Measurements from ENCODE around the gene TBC1D32. TPM values are rescaled to one million over a fixed set of nuclear protein-coding genes. Genes with fewer than 3 reads are reported as not detected.
"Not testable (repeated sequence)": the region's sequence is repeated elsewhere in the genome, so short reads cannot be mapped to it uniquely, and the experiment has no call there.

Gene TBC1D32
- total RNA-seq, 2 experiments from 2014 or later, result 4.6 to 6.7 TPM

DNA sequence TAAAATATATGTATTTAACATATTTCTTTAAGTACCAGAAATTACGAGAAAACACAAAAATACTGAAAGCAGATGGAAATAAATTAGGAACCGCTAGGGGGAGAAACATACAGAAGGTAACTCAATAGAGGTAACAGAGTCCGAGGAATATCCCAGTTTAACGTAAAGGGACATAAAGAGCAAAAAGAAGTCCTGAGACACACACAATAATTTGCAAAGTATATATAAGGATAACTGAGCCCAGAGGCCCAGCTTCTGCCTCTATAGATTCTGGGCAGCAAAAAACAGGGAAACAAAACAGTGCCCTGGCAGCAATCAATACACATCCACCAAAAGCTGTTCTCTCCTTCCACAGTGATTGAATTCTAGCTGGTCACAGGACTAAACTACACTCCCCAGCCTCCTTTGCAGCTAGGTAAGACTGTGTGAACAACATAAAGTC, 15.1 kb downstream of the TBC1D32 start:
- CTCF ChIA-PET, result interaction anchor here (0.6 to 1.5 kb wide), 3 partner anchors 14 to 525 kb away, joined by 4 to 5 read pairs (median 4); partner anchors contain the start of gene TBC1D32
- H3K4me1 Mint-ChIP-seq (ENCODE audit: low read depth), result peaks cover 7% of the 10 kb centered on the region
- H3K27ac Mint-ChIP-seq, result no peak overlapping the region
- no peaks in the 10 kb centered on the region for H3K9me3 Mint-ChIP-seq
- no peak overlapping the region for H3K4me3 Mint-ChIP-seq
- no peak for DNase-seq
- POLR2A ChIA-PET, result no interaction called here
- peaks cover 14% of the 10 kb centered on the region for H3K36me3 Mint-ChIP-seq
- intact Hi-C loops (cut with micrococcal nuclease), result no loop called here
- H3K27me3 Mint-ChIP-seq, result no peaks in the 10 kb centered on the region

DNA sequence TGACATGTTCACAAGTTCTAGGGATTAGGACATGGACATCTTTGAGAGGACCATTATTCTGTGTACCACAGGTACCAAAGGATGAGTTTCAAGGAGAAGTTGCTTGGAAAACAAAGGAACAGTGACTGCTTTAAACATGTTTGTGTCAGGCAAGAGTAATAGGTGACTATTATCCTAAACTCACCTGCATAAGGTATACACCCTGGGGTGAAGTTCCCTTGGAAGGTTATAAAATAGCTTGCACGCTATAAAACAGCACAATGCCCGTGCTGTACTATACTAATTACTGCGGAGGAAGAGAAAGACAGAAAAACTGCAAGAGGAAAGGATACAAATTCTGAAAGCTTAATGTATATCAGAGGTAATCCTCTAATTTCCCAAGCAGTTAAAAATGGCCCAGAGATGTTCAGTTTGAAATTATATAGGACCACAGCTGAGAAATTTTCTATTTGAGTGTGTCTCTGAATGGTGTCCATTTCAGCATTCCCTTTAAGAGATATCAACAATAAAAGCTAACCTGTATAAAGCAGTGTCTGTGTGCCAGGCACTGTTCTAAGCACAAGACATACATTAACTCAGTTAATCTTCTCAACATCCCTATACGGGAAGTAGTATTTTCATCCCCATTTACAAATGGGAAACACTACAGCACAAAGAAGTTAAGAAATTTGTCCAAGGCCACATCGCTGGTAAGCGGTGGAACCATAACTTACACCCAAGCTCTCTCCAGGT, 19.7 kb downstream of the TBC1D32 start:
- no peak overlapping the region for H3K4me3 Mint-ChIP-seq
- CTCF ChIA-PET, result interaction anchor here (1.4 kb wide), 1 partner anchor 10 kb away, joined by 4 read pairs; no protein-coding TSS in a partner anchor
- intact Hi-C loops (cut with micrococcal nuclease), result no loop called here
- no peak overlapping the region for H3K27ac Mint-ChIP-seq
- no peaks in the 10 kb centered on the region for H3K4me1 Mint-ChIP-seq (ENCODE audit: low read depth)
- no peaks in the 10 kb centered on the region for H3K27me3 Mint-ChIP-seq
- peaks cover 20% of the 10 kb centered on the region for H3K36me3 Mint-ChIP-seq
- peaks cover 4% of the 10 kb centered on the region for H3K9me3 Mint-ChIP-seq
- POLR2A ChIA-PET, result no interaction called here
- no peak for DNase-seq

DNA sequence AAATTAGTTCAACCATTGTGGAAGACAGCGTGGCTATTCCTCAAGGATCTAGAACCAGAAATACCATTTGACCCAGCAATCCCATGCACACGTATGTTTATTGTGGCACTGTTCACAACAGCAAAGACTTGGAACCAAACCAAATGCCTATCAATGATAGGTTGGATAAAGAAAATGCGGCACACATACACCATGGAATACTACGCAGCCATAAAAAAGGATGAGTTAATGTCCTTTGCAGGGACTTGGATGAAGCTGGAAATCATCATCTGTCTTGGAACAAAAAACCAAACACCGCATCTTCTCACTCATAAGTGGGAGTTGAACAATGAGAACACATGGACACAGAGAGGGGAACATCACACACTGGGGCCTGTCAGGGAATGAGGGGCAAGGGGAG, 22.5 kb downstream of the TBC1D32 start:
- H3K4me1 Mint-ChIP-seq (ENCODE audit: low read depth); POLR2A ChIA-PET; H3K27me3 Mint-ChIP-seq; H3K27ac Mint-ChIP-seq; intact Hi-C loops (cut with micrococcal nuclease); CTCF ChIA-PET; H3K9me3 Mint-ChIP-seq; DNase-seq; H3K4me3 Mint-ChIP-seq: not testable (repeated sequence)
- H3K36me3 Mint-ChIP-seq, result peaks cover 15% of the 10 kb centered on the region

DNA sequence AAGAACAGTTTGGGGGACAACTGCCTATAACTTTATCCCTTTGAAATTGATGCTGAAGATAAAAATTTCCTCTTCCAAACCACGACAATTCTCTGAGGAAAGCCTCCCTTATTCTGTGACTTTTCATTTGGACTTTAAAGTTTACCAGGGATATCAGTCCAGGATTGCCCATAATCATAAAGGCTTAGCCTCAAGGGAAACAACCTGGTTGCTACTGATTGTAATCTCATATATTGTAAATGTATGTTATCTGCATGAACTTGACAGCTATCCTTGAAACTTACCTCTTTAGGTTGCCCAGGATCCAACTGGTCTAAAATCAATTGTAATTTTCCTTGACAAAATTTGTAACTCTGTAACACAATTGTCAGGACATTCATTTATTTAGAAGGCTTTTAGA, 23.8 kb downstream of the TBC1D32 start:
- peaks cover 4% of the 10 kb centered on the region for H3K9me3 Mint-ChIP-seq
- H3K4me3 Mint-ChIP-seq, result no peak overlapping the region
- ChIA-PET POLR2A (no interaction called here), CTCF (no interaction called here)
- H3K4me1 Mint-ChIP-seq (ENCODE audit: low read depth), result no peaks in the 10 kb centered on the region
- H3K27me3 Mint-ChIP-seq, result no peaks in the 10 kb centered on the region
- peaks cover 11% of the 10 kb centered on the region for H3K36me3 Mint-ChIP-seq
- H3K27ac Mint-ChIP-seq, result no peak overlapping the region
- no peak for DNase-seq
- intact Hi-C loops (cut with micrococcal nuclease), result no loop called here

DNA sequence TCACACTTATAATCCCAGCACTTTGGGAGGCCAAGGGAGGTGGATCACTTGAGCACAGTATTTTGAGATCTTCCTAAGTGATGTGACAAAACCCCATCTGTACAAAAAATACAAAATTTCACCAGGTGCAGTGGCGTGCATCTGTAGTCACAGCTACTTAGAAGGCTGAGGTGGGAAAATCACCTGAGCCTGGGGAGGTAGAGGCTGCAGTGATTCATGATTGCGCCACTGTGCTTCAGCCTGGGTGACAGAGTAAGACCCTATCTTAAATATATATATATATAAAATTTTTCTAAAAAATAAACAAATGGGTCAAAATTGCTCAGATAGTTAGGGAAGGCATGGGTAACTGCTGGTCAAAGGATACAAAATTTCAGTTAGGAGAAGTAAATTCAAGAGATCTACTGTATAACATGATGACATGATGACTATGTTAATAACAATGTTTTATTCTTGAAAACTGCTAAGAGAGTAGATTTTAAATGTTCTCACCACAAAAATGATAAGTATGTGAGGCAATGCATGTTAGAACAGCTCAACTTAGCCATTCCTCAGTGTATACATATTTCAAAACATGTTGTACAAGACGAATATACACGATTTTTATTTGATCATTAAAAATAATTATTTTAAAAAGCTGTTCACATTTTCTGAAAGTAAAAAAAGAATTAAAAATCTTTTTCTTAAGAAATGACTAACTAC, 24.4 kb downstream of the TBC1D32 start:
- Mint-ChIP-seq H3K4me3 (no peak overlapping the region), H3K27ac (no peak overlapping the region), H3K4me1 (ENCODE audit: low read depth) (no peaks in the 10 kb centered on the region), H3K9me3 (peaks cover 4% of the 10 kb centered on the region), H3K27me3 (no peaks in the 10 kb centered on the region), H3K36me3 (peaks cover 11% of the 10 kb centered on the region)
- intact Hi-C loops (cut with micrococcal nuclease), result no loop called here
- CTCF ChIA-PET, result no interaction called here
- no peak for DNase-seq
- POLR2A ChIA-PET, result no interaction called here

DNA sequence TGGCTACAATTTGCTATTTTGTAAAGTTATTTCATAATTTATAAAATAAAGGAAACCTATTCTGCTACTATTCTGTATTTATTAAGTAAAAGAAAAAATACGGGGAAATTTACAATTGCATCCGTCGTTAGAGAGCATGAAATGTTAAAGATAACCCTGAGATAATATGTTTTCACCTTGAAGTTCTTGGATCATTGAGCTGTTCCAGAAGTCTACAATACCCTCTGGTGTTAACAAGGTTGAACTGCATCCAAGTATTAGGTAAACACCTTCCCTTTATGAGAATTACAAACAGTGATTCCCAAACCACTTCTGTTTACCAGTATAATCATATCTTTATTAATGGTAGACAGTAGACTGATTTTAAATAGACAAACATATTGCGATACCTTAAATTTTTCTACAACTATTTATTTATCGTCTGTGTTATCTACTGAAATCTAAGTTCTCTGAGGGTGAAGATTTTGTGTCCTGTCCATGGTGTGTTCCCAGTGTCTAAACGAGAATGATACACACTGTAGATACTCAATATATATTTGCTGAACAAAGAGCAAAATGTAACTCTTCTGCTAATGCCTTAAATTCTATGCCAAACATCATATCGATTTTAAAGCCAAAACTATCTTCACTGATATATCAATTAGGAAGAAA, 28.2 kb downstream of the TBC1D32 start:
- intact Hi-C loops (cut with micrococcal nuclease), result loop anchor here (1.0 kb wide), 1 partner anchor 251 kb away; no protein-coding TSS in a partner anchor
- no peak overlapping the region for H3K27ac Mint-ChIP-seq
- H3K4me1 Mint-ChIP-seq (ENCODE audit: low read depth), result peaks cover 4% of the 10 kb centered on the region
- H3K36me3 Mint-ChIP-seq, result peaks cover 7% of the 10 kb centered on the region
- no peak for DNase-seq
- ChIA-PET POLR2A (no interaction called here), CTCF (interaction anchor here (1.0 to 4.9 kb wide), 3 partner anchors 10 to 249 kb away, joined by 3 to 35 read pairs (median 4); no protein-coding TSS in a partner anchor)
- H3K9me3 Mint-ChIP-seq, result peaks cover 3% of the 10 kb centered on the region
- H3K4me3 Mint-ChIP-seq, result no peak overlapping the region
- H3K27me3 Mint-ChIP-seq, result no peaks in the 10 kb centered on the region

DNA sequence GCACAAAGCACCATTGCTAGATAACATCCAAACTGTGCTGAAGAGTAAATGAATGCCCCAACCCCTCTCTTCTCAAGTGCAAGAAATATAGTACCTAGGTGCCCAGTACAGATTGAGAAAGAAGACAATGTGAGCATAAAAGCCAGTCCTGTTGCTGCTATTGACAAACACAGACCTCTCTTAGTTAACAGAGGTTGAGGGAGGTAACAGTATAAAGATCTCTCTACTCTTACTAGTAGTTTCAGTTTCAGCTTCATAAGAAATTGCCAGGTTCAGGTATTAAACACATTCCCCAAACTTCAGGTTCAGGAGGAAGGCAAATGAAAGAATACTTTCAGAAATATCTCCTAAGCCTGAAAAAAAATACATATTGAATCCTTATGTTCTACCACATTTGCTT, 31.4 kb downstream of the TBC1D32 start:
- Mint-ChIP-seq H3K4me3 (no peak overlapping the region), H3K27ac (no peak overlapping the region), H3K36me3 (peaks cover 9% of the 10 kb centered on the region), H3K27me3 (no peaks in the 10 kb centered on the region), H3K4me1 (ENCODE audit: low read depth) (peaks cover 4% of the 10 kb centered on the region), H3K9me3 (peaks cover 4% of the 10 kb centered on the region)
- ChIA-PET POLR2A (no interaction called here), CTCF (interaction anchor here (0.5 to 0.6 kb wide), 2 partner anchors 19 to 248 kb away, joined by 3 to 4 read pairs; no protein-coding TSS in a partner anchor)
- no peak for DNase-seq
- intact Hi-C loops (cut with micrococcal nuclease), result no loop called here

DNA sequence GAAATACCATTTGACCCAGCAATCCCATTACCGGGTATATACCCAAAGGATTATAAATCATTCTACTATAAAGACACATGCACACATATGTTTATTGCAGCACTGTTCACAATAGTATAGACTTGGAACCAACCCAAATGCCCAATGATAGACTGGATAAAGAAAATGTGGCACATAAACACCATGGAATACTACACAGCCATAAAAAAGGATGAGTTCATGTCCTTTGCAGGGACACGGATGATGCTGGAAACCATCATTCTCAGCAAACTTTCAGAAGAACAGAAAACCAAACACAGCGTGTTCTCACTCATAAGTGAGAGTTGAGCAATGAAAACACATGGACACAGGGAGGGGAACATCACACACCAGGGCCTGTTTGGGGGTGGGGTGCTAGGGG, 33.1 kb downstream of the TBC1D32 start:
- DNase-seq; POLR2A ChIA-PET; H3K27ac Mint-ChIP-seq; intact Hi-C loops (cut with micrococcal nuclease); CTCF ChIA-PET; H3K4me3 Mint-ChIP-seq; H3K4me1 Mint-ChIP-seq (ENCODE audit: low read depth); H3K27me3 Mint-ChIP-seq; H3K9me3 Mint-ChIP-seq: not testable (repeated sequence)
- H3K36me3 Mint-ChIP-seq, result peaks cover 14% of the 10 kb centered on the region

DNA sequence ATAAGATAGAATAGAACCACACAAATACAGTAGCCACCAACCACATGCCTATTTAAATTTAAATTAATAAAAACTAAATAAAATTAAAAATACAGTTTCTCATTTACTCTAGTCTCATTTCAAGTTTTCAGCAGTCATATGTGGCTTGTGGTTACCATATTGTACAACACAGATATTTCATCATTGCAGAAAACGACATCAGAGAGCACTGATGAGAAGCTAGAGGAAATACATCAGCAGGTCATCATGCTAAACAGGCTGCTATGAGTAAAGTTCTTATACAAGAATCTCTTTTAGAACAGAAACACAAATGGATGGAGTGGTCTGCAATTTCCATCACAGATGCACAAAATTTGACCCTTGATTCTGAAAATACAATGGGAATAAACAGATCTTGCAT, 36.6 kb downstream of the TBC1D32 start:
- intact Hi-C loops (cut with micrococcal nuclease), result no loop called here
- ChIA-PET POLR2A (no interaction called here), CTCF (no interaction called here)
- Mint-ChIP-seq H3K27me3 (no peaks in the 10 kb centered on the region), H3K36me3 (peaks cover 16% of the 10 kb centered on the region), H3K27ac (no peak overlapping the region), H3K9me3 (peaks cover 4% of the 10 kb centered on the region), H3K4me3 (no peak overlapping the region), H3K4me1 (ENCODE audit: low read depth) (peaks cover under 1% of the 10 kb centered on the region)
- no peak for DNase-seq

DNA sequence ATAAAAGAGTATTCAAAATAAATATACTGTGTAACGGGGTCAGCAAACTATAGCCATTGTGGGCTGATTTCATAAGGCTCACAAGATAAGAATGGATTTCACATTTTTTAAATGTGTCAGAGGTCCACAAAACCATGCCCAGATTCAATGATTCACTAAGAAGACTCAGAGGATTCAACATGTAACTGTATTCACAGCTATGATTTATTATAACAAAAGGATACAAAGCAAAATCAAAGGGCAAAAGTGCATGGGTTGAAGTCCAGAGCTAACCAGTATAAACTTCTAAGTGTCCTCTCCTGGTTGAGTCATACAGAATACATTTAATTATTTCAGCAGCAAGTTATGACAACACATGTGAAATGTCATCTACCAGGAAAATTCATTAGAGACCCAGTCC, 49.2 kb downstream of the TBC1D32 start:
- Mint-ChIP-seq H3K9me3 (peaks cover 5% of the 10 kb centered on the region), H3K36me3 (peaks cover 33% of the 10 kb centered on the region), H3K27me3 (no peaks in the 10 kb centered on the region), H3K4me3 (no peak overlapping the region), H3K4me1 (ENCODE audit: low read depth) (no peaks in the 10 kb centered on the region), H3K27ac (no peak overlapping the region)
- CTCF ChIA-PET, result no interaction called here
- intact Hi-C loops (cut with micrococcal nuclease), result no loop called here
- DNase-seq, result no peak
- POLR2A ChIA-PET, result no interaction called here

DNA sequence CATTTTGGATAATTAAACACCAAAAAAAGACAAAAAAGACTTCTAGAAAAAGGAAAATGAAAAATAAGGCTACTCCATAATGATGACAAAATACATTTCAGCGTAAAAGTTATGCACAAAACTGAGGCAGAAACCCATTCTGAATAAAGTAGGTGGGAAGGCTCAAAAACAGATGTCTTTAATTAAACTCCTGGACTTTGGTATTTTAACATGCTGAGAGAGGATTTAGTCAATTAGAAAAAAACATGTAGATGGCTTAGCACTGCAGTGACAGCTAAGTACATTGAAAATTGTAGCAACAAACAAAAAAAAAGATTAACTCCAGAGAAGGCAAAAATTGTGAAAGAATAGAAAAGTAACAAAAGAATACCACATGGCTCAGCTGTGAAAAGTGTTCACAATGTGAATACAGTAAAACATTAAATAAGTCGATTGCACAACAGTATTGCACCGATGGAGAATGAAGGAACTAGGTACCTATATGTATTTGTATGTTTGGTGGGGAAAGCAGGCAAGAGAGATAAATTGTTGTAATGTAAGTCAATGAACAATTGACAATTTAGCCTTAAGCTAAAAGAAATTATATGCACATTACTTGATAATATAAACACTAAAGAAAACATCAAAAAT, 59.5 kb downstream of the TBC1D32 start:
- Mint-ChIP-seq H3K9me3 (peaks cover 13% of the 10 kb centered on the region), H3K27ac (no peak overlapping the region), H3K36me3 (peaks cover 35% of the 10 kb centered on the region), H3K27me3 (no peaks in the 10 kb centered on the region), H3K4me3 (no peak overlapping the region), H3K4me1 (ENCODE audit: low read depth) (no peaks in the 10 kb centered on the region)
- intact Hi-C loops (cut with micrococcal nuclease), result no loop called here
- DNase-seq, result no peak
- ChIA-PET CTCF (no interaction called here), POLR2A (interaction anchor here (0.6 kb wide), 1 partner anchor 1939 kb away, joined by 5 read pairs; no protein-coding TSS in a partner anchor)

DNA sequence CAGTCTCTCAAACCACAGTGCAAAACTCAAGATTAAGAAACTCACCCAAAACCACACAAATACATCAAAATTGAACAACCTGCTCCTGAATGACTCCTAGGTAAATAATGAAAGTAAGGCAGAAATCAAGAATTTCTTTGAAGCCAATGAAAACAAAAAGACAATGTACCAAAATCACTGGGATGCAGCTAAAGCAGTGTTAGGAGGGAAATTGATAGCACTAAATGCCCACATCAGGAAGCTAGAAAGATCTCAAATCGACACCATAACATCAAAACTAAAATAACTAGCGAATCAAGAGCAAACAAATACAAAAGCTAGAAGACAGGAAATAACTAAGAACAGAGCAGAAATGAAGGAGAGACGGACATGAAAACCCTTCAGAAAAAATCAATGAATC, 70.5 kb downstream of the TBC1D32 start:
- CTCF ChIA-PET, result no interaction called here

More for the DNA sequence above, 70.5 kb downstream of the TBC1D32 start:
- POLR2A ChIA-PET, result no interaction called here
- Mint-ChIP-seq H3K4me1 (ENCODE audit: low read depth) (no peaks in the 10 kb centered on the region), H3K27ac (no peak overlapping the region), H3K36me3 (peaks cover 69% of the 10 kb centered on the region), H3K27me3 (no peaks in the 10 kb centered on the region), H3K9me3 (peaks cover 35% of the 10 kb centered on the region), H3K4me3 (no peak overlapping the region)
- intact Hi-C loops (cut with micrococcal nuclease), result no loop called here
- no peak for DNase-seq
